ENCODE results near the gene SLX4IP.

The SLX4IP gene

GRCh38 chr20:10641467-10641866 lies 206.4 kb downstream of the SLX4IP start:
- Histone ChIP-seq H3K4me1 (ENCODE audit: control insufficient read depth, insufficient read depth, low read length, unreplicated experiment) (peaks cover 17% of the 10 kb centered on the region), H3K36me3 (ENCODE audit: insufficient read depth, low read length) (peaks cover 36% of the 10 kb centered on the region), H2AFZ (ENCODE audit: low read length, unreplicated experiment) (no peak overlapping the region), H3K27me3 (ENCODE audit: insufficient read depth, low read length) (no peaks in the 10 kb centered on the region), H3K27ac (ENCODE audit: low read depth, low read length) (no peak overlapping the region), H3K4me3 (ENCODE audit: low read depth, low read length) (no peak overlapping the region), H3K79me2 (ENCODE audit: control insufficient read depth, insufficient read depth, low read length, unreplicated experiment) (no peaks in the 10 kb centered on the region)

GRCh38 chr20:10641893-10642292 lies 206.8 kb downstream of the SLX4IP start:
- Histone ChIP-seq H3K79me2 (ENCODE audit: control insufficient read depth, insufficient read depth, low read length, unreplicated experiment) (no peaks in the 10 kb centered on the region), H3K4me3 (ENCODE audit: low read depth, low read length) (no peak overlapping the region), H3K27me3 (ENCODE audit: insufficient read depth, low read length) (no peaks in the 10 kb centered on the region), H3K4me1 (ENCODE audit: control insufficient read depth, insufficient read depth, low read length, unreplicated experiment) (peaks cover 13% of the 10 kb centered on the region), H3K27ac (ENCODE audit: low read depth, low read length) (no peak overlapping the region), H2AFZ (ENCODE audit: low read length, unreplicated experiment) (no peak overlapping the region), H3K36me3 (ENCODE audit: insufficient read depth, low read length) (peaks cover 36% of the 10 kb centered on the region)

GRCh38 chr20:10642856-10643559 lies 207.9 kb downstream of the SLX4IP start:
- H3K27me3 ChIP-seq (ENCODE audit: insufficient read depth, low read length) = no peaks in the 10 kb centered on the region
- peak overlapping the region; percentile 51 for H3K27ac ChIP-seq (ENCODE audit: low read depth, low read length)
- no peaks in the 10 kb centered on the region for H3K79me2 ChIP-seq (ENCODE audit: control insufficient read depth, insufficient read depth, low read length, unreplicated experiment)
- no peak overlapping the region for H2AFZ ChIP-seq (ENCODE audit: low read length, unreplicated experiment)
- no peak overlapping the region for H3K4me3 ChIP-seq (ENCODE audit: low read depth, low read length)
- peaks cover 35% of the 10 kb centered on the region for H3K36me3 ChIP-seq (ENCODE audit: insufficient read depth, low read length)
- H3K4me1 ChIP-seq (ENCODE audit: control insufficient read depth, insufficient read depth, low read length, unreplicated experiment) = peaks cover 4% of the 10 kb centered on the region

- no peaks in the 10 kb centered on the region for H3K79me2 ChIP-seq (ENCODE audit: control insufficient read depth, insufficient read depth, low read length, unreplicated experiment)
- peaks cover 4% of the 10 kb centered on the region for H3K4me1 ChIP-seq (ENCODE audit: control insufficient read depth, insufficient read depth, low read length, unreplicated experiment)
- H2AFZ ChIP-seq (ENCODE audit: low read length, unreplicated experiment) = no peak overlapping the region
- H3K4me3 ChIP-seq (ENCODE audit: low read depth, low read length) = no peak overlapping the region
- H3K36me3 ChIP-seq (ENCODE audit: insufficient read depth, low read length) = peaks cover 32% of the 10 kb centered on the region
- no peaks in the 10 kb centered on the region for H3K27me3 ChIP-seq (ENCODE audit: insufficient read depth, low read length)
- H3K27ac ChIP-seq (ENCODE audit: low read depth, low read length) = peak overlapping the region; percentile 51
Measured at GRCh38 chr20:10643560-10643873, 208.4 kb downstream of the SLX4IP start.

GRCh38 chr20:10644458-10645204 lies 209.5 kb downstream of the SLX4IP start:
- no peak overlapping the region for H2AFZ ChIP-seq (ENCODE audit: low read length, unreplicated experiment)
- no peak overlapping the region for H3K27ac ChIP-seq (ENCODE audit: low read depth, low read length)
- peaks cover 4% of the 10 kb centered on the region for H3K4me1 ChIP-seq (ENCODE audit: control insufficient read depth, insufficient read depth, low read length, unreplicated experiment)
- H3K36me3 ChIP-seq (ENCODE audit: insufficient read depth, low read length) = peaks cover 36% of the 10 kb centered on the region
- no peaks in the 10 kb centered on the region for H3K27me3 ChIP-seq (ENCODE audit: insufficient read depth, low read length)
- H3K4me3 ChIP-seq (ENCODE audit: low read depth, low read length) = no peak overlapping the region
- H3K79me2 ChIP-seq (ENCODE audit: control insufficient read depth, insufficient read depth, low read length, unreplicated experiment) = no peaks in the 10 kb centered on the region

GRCh38 chr20:10645205-10645570 lies 210.1 kb downstream of the SLX4IP start:
- no peak overlapping the region for H3K27ac ChIP-seq (ENCODE audit: low read depth, low read length)
- peaks cover 35% of the 10 kb centered on the region for H3K36me3 ChIP-seq (ENCODE audit: insufficient read depth, low read length)
- no peaks in the 10 kb centered on the region for H3K79me2 ChIP-seq (ENCODE audit: control insufficient read depth, insufficient read depth, low read length, unreplicated experiment)
- no peak overlapping the region for H2AFZ ChIP-seq (ENCODE audit: low read length, unreplicated experiment)
- H3K27me3 ChIP-seq (ENCODE audit: insufficient read depth, low read length) = no peaks in the 10 kb centered on the region
- peaks cover 4% of the 10 kb centered on the region for H3K4me1 ChIP-seq (ENCODE audit: control insufficient read depth, insufficient read depth, low read length, unreplicated experiment)
- H3K4me3 ChIP-seq (ENCODE audit: low read depth, low read length) = no peak overlapping the region

GRCh38 chr20:10646006-10646405 lies 210.9 kb downstream of the SLX4IP start:
- Histone ChIP-seq H3K4me1 (ENCODE audit: control insufficient read depth, insufficient read depth, low read length, unreplicated experiment) (peaks cover 4% of the 10 kb centered on the region), H3K36me3 (ENCODE audit: insufficient read depth, low read length) (peaks cover 33% of the 10 kb centered on the region), H3K27ac (ENCODE audit: low read depth, low read length) (no peak overlapping the region), H2AFZ (ENCODE audit: low read length, unreplicated experiment) (no peak overlapping the region), H3K4me3 (ENCODE audit: low read depth, low read length) (no peak overlapping the region), H3K79me2 (ENCODE audit: control insufficient read depth, insufficient read depth, low read length, unreplicated experiment) (no peaks in the 10 kb centered on the region), H3K27me3 (ENCODE audit: insufficient read depth, low read length) (no peaks in the 10 kb centered on the region)

GRCh38 chr20:10646886-10647420 lies 211.8 kb downstream of the SLX4IP start:
- peaks cover 27% of the 10 kb centered on the region for H3K36me3 ChIP-seq (ENCODE audit: insufficient read depth, low read length)
- peaks cover 4% of the 10 kb centered on the region for H3K4me1 ChIP-seq (ENCODE audit: control insufficient read depth, insufficient read depth, low read length, unreplicated experiment)
- H3K27ac ChIP-seq (ENCODE audit: low read depth, low read length) = no peak overlapping the region
- H3K4me3 ChIP-seq (ENCODE audit: low read depth, low read length) = no peak overlapping the region
- no peaks in the 10 kb centered on the region for H3K27me3 ChIP-seq (ENCODE audit: insufficient read depth, low read length)
- H2AFZ ChIP-seq (ENCODE audit: low read length, unreplicated experiment) = no peak overlapping the region
- no peaks in the 10 kb centered on the region for H3K79me2 ChIP-seq (ENCODE audit: control insufficient read depth, insufficient read depth, low read length, unreplicated experiment)

- peaks cover 23% of the 10 kb centered on the region for H3K36me3 ChIP-seq (ENCODE audit: insufficient read depth, low read length)
Measured at GRCh38 chr20:10647471-10647870, 212.4 kb downstream of the SLX4IP start.

GRCh38 chr20:10647909-10648308 lies 212.8 kb downstream of the SLX4IP start:
- Histone ChIP-seq H3K4me3 (ENCODE audit: low read depth, low read length) (no peak overlapping the region), H3K4me1 (ENCODE audit: control insufficient read depth, insufficient read depth, low read length, unreplicated experiment) (peaks cover 9% of the 10 kb centered on the region), H2AFZ (ENCODE audit: low read length, unreplicated experiment) (no peak overlapping the region), H3K36me3 (ENCODE audit: insufficient read depth, low read length) (peaks cover 23% of the 10 kb centered on the region), H3K79me2 (ENCODE audit: control insufficient read depth, insufficient read depth, low read length, unreplicated experiment) (no peaks in the 10 kb centered on the region), H3K27me3 (ENCODE audit: insufficient read depth, low read length) (no peaks in the 10 kb centered on the region), H3K27ac (ENCODE audit: low read depth, low read length) (no peak overlapping the region)

More at GRCh38 chr20:10647471-10647870, 212.4 kb downstream of the SLX4IP start:
- Histone ChIP-seq H3K79me2 (ENCODE audit: control insufficient read depth, insufficient read depth, low read length, unreplicated experiment) (no peaks in the 10 kb centered on the region), H3K4me3 (ENCODE audit: low read depth, low read length) (no peak overlapping the region), H3K27me3 (ENCODE audit: insufficient read depth, low read length) (no peaks in the 10 kb centered on the region), H3K27ac (ENCODE audit: low read depth, low read length) (no peak overlapping the region), H3K4me1 (ENCODE audit: control insufficient read depth, insufficient read depth, low read length, unreplicated experiment) (peaks cover 6% of the 10 kb centered on the region), H2AFZ (ENCODE audit: low read length, unreplicated experiment) (no peak overlapping the region)

GRCh38 chr20:10648651-10649050 lies 213.5 kb downstream of the SLX4IP start:
- Histone ChIP-seq H3K27ac (ENCODE audit: low read depth, low read length) (no peak overlapping the region), H3K36me3 (ENCODE audit: insufficient read depth, low read length) (peaks cover 22% of the 10 kb centered on the region), H2AFZ (ENCODE audit: low read length, unreplicated experiment) (no peak overlapping the region), H3K27me3 (ENCODE audit: insufficient read depth, low read length) (no peaks in the 10 kb centered on the region), H3K4me1 (ENCODE audit: control insufficient read depth, insufficient read depth, low read length, unreplicated experiment) (peaks cover 10% of the 10 kb centered on the region), H3K79me2 (ENCODE audit: control insufficient read depth, insufficient read depth, low read length, unreplicated experiment) (no peaks in the 10 kb centered on the region), H3K4me3 (ENCODE audit: low read depth, low read length) (no peak overlapping the region)

Measured in ACC112 (cell line).